ENCODE results near the gene SNRNP35.
"Not testable (repeated sequence)": the region's sequence is repeated elsewhere in the genome, so short reads cannot be mapped to it uniquely, and the experiment has no call there.

SNRNP35 gene

GRCh38 chr12:123513805-123514204 is 55.9 kb downstream of the SNRNP35 start:
- no peaks in the 10 kb centered on the region for H3K27me3 ChIP-seq (ENCODE audit: insufficient read depth, poor library complexity, severe bottlenecking)
- TF ChIP-seq GABPA (IDR thresholded peaks at IDR 0.05; ENCODE audit: low read depth) (no peak), CTCF (IDR thresholded peaks at IDR 0.05; ENCODE audit: insufficient read depth, low read length) (no peak), POLR2AphosphoS5 (IDR thresholded peaks at IDR 0.05; ENCODE audit: low read depth) (no peak), SPI1 (IDR thresholded peaks at IDR 0.05; ENCODE audit: borderline replicate concordance, low read depth) (no peak), REST (IDR thresholded peaks at IDR 0.05; ENCODE audit: insufficient replicate concordance, low read depth) (no peak)
- H3K4me3 ChIP-seq (replicated peaks; ENCODE audit: insufficient read depth, low read length), result no peak overlapping the region
- H3K27ac ChIP-seq (replicated peaks), result no peak overlapping the region
- no peak for DNase-seq (ENCODE audit: low read depth in 1 of 2, low spot score in 1 of 2)

DNA sequence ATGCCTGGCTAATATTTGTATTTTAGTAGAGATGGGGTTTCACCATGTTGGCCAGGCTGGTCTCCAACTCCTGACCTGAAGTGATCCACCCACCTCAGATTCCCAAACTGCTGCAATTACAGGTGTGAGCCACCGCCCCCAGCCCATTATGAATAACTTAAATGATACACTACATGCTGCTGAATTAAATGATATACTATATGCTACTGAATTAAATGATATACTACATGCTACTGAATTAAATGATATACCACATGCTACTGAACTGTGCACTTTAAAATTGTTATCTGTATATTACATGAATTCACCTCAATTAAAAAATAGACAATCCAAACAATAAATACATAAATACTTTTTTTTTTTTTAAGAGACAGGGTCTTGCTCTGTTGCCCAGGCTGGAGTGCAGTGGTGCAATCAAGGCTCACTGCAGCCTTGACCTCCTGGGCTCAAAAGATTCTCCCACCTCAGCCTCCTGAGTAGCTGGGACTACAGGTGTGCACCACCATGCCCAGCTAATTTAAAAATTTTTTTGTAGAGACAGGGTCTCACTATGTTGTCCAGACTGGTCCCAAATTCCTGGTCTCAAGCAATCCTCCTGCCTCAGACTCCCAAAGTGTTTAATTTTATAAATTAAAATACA is 56.8 kb downstream of the SNRNP35 start:
- not testable (repeated sequence) for H3K27me3 ChIP-seq (ENCODE audit: insufficient read depth, poor library complexity, severe bottlenecking)

GRCh38 chr12:123516216-123516780 is 58.4 kb downstream of the SNRNP35 start:
- no peak for DNase-seq (ENCODE audit: low read depth in 1 of 2, low spot score in 1 of 2)
- TF ChIP-seq GABPA (IDR thresholded peaks at IDR 0.05; ENCODE audit: low read depth) (no peak), SPI1 (IDR thresholded peaks at IDR 0.05; ENCODE audit: borderline replicate concordance, low read depth) (no peak), CTCF (IDR thresholded peaks at IDR 0.05; ENCODE audit: insufficient read depth, low read length) (no peak), REST (IDR thresholded peaks at IDR 0.05; ENCODE audit: insufficient replicate concordance, low read depth) (no peak), POLR2AphosphoS5 (IDR thresholded peaks at IDR 0.05; ENCODE audit: low read depth) (no peak)
- no peak overlapping the region for H3K4me3 ChIP-seq (replicated peaks; ENCODE audit: insufficient read depth, low read length)
- H3K27me3 ChIP-seq (ENCODE audit: insufficient read depth, poor library complexity, severe bottlenecking), result no peaks in the 10 kb centered on the region
- no peak overlapping the region for H3K27ac ChIP-seq (replicated peaks)

More for the DNA sequence above, 56.8 kb downstream of the SNRNP35 start:
- not testable (repeated sequence) for H3K4me3 ChIP-seq (replicated peaks; ENCODE audit: insufficient read depth, low read length); DNase-seq (ENCODE audit: low read depth in 1 of 2, low spot score in 1 of 2); H3K27ac ChIP-seq (replicated peaks)
